Activated T-cell treated with anti-CD3 and anti-CD28 coated beads, Interleukin-2, amount 50 U/mL, for 48 hours (primary cell): ENCODE results near the gene SLC1A5.
A peak's percentile ranks its signal among the peaks of the same experiment; 100 is the strongest.
"Not testable (repeated sequence)": the region's sequence is repeated elsewhere in the genome, so short reads cannot be mapped to it uniquely, and the experiment has no call there.

ENCODE experiments used
- DNase-seq, 2 experiments: peaks; one replicate each; pipeline ENCODE4 v3.0.0-alpha.2; 2020

The SLC1A5 gene

DNA sequence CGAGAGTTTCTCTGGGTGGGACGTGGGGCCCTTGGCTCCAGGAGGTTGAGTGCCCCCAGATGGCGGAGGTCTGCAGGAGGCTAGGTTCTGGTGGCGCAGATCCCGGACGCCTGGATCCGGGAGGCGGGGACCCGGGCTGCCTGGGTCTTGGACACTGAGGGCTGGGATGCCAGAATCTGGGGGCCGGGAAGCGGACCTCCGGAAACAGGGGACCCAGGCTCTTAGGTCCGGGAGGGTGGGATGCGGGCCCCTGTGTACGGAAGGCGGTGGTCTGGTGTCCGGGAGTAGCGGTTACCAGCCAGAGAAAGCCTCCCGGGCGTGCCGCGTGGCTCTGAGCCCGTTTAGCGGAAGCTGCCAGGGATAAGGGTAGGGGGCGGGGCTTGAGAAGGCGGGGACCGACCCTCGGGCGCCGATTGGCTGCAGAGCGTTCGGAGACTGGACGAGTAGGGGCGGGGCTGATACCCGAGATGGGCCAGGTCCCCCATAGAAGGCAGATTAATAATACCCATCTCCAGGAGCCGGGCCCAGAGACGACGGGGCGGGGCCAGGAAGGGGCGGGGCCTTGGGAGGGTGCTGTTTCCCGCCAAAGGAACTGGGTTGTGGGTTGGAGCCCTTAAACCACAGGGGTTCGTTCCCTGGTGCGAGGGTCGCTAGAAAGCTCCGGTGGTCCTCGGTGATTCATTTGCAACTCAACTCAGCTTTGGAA, at the start of gene SLC1A5:
TSS of gene SLC1A5 (minus strand) at position 333 of the 706 bp plus-strand sequence. CDS start 629 bp downstream, outside the sequence.
- peak; percentile 99 to 100 for DNase-seq

DNA sequence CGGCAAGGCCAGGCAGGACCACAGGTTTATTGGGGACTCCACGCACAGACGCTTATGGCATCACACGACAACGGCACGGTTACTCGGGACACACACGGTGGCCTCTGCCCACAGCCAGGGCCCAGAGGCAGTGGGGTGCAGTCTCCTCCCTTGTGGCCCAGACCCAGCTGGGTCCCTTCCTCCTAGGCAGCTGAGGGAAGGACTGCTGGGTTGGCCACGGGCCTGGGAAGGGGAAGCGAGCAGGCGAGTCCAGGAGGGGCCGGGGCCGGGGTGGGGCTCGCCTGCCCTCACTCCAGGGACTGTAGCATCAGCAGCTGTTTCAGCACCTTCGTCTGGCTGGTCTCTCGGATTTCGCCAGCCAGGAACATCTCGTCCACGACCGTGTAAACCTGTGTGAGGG, 49.8 kb upstream of the SLC1A5 start:
- no peak for DNase-seq

DNA sequence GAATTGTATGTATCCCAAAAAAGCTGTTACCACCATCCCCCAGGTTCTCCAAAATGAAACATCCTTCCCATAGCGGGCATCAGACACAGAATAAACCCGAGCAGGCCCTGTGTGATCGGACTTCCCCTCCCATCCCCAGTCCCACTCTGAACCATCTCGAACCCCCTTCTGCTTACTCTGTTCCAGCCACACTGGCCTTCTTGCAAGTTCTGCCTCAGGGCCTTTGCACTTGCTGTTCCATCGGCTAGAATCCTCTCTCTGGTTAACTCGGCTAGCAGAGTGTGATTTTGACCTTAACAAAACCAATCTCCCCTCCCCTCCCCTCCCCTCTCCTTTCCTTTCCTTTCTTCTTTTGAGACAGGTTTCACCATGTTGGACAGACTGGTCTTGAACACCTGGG, 46.6 kb upstream of the SLC1A5 start:
- DNase-seq, result no peak

DNA sequence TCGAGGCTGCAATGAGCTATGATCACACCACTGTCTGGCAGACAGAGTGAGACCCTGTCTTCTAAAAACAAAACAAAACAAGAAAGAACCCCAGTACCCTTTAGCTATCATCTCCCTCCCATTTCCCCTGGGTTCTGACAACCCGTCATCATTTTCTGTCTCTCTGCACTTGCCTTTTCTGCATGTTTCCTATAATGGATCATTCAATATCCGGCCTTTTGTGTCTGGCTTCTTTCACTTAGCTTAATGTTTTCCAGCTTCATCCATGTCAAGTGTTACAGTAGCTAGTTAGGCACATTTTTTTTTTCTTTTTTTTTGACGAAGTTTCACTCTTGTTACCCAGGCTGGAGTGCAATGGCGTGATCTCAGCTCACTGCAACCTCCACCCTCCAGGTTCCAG, 45.7 kb upstream of the SLC1A5 start:
- no peak for DNase-seq

DNA sequence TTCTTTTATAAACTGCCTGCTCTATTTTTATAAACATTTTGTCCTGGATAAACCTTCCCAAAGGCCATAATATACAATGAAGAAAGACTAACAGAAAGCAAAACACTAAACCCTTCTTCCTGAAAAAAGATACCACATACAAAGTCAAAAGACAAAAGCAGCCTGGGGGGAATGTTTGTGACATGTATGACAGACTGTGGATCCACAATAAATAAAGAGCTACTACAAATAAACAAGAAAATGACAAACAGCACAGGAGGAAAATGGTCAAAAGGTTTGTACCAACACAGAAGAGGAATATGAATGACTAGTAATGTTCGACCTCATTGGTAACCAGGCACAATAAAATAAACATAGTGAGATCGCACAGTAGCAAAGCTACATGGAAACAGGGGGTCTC, 42.5 kb upstream of the SLC1A5 start:
- DNase-seq, result no peak

DNA sequence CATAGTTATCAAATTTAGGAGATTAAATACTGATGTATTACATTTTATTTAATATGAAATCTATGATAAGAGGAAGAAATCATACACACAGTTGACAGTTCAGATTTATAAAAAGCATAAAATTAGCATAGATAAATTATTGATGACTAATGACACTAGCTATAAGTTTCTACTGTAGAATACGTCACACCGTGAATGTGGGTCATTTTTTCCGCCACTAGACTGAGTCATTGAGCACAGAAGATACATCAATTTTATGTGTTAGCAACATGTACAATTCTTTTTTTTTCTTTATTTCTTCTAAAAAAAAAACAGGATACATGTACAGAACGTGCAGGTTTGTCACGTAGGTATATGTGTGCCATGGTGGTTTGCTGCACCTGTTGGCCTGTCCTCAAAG, 40.1 kb upstream of the SLC1A5 start:
- peak; percentile 64 to 70 for DNase-seq

DNA sequence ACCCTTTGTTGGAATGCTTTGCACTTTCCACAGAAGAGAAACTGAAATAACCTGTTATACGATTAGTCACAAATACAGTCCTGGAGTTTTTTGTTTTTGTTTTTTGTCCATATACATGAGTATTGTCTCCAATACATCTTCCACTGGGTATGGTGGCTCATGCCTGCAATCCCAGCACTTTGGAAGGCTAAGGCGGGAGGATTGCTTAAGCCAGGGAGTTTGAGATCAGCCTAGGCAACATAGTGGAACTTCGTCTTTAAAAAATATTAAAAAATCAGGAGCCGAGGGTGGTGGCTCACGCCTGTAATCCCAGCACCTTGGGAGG, 37.3 kb upstream of the SLC1A5 start:
- DNase-seq, result no peak

DNA sequence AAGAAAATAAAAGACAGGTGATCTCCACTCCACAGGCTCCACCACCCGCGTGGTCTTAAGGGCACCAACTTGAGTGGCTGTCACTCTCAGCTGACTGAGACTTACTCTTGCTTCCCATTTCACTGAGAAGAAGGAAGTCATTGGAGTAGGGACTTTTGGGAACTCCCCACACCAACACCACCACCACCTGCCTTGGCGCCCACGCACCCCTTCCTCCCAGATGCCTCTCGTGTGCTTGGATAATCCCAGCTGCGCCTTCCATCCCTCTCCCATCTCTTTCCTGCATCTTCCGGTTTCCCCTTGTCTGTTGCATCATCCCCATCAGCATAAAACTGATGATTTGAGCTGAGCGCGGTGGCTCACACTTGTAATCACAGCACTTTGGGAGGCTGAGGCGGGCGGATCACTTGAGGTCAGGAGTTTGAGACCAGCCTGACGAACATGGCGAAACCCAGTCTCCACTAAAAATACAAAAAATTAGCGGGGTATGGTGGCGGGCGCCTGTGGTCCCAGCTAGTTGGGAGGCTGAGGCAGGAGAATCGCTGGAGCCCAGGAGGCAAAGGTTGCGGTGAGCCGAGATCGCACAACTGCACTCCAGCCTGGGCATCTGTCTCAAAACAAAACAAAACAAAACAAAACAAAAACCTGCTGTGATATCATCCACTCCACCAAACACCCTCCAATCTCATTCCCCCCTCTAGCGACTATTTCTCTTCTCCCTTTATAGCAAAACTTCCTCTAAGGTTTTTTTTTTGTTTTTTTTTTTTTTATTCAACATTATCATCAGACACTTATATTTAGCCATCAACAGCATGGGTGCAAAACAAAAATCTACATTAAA, 36.7 kb upstream of the SLC1A5 start:
- no peak for DNase-seq

DNA sequence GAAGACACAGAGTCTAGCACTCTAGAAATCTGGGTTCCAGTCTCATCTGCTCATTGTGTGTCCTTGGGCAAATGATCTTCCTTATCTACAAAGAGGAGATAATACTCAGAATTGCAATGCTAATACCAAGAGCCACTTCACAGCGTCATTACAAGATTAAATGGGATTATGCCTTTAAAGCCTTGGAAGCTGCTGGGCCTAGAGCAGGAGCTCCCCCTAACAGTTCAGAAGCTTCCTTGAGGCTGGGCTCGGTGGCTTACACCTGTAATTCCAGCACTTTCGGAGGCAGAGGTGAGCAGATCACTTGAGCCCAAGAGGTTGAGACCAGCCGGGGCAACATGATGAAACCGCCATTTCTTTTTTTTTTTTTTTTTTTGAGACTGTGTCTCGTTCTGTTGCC, 34.7 kb upstream of the SLC1A5 start:
- no peak for DNase-seq

DNA sequence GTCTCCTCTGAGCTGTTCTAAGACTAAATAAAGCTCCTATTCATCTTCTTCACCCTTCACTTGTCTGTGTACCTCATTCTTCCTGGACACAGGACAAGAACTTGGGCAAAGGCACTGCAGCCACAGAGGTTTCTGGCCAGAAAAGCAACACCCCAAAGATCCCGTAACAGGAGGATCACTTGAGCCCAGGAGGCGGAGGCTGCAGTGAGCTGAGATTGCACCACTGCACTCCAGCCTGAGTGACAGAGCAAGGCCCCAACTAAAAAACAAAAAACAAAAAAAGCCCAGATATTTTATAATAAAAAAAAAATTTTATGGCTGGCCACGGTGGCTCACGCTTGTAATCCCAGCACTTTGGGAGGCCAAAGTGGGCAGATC, 34.0 kb upstream of the SLC1A5 start:
- not testable (repeated sequence) for DNase-seq

DNA sequence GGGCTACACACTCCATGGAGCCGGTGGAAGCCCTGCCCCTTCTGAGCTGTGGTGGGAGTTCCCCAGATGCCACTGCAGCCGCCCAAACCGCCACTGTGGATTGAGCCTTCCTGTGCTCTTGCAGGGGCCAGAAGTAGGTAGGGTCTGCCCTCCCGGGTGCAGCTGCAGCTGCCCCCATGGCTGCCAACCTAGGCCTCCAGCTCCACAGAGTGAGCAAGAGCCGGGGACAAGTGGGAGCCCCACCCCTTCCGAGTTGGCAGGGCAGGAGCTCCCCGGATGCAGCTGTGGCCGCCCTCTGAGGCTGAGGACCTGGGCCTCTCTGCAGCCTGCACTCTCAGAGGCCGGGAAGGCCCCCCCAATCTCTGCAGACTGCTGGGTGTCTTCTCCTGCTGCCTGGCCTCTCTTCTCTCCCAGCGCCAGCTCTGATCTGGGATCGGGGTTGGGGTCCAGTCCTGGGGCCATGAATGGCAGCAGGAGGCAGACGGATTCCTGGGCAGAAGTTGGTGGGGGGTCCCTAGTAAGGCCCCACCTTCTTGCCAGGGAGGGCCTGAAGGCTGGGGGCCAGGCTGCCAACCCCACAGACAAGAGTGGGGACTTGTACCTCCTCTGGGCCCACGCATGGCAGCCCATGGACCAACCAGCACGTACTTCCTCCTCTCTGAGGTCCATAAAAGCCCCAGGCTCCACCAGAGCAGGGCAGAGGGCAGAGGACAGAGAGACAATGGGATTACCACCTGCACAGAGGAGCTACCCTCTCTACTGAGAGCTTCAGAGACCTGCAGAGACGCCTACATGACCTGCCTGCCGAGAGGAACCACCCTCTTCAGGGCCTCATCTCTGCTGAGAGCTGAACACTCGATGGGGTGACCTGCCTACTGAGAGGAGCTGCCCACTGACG, 33.4 kb upstream of the SLC1A5 start:
- DNase-seq, result peak; percentile 68 to 69

DNA sequence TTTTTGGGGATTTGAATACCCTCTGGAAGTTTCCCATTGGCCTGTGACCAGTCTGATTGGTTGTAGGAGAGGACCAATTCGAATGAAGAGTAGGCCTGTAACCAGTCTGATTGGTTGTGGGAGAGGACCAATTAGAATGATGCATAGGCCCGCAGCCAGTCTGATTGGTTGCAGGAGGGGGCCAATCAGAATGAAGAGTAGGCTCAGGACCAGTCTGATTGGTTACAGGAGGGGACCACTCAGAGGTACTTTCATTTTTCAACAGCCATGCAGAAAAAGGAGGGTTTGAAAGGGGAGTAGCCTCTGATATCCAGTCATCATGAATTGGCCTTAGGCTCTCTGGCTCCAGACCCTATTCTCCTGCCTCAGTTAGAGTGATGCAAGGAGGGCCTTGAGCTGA, 30.4 kb upstream of the SLC1A5 start:
- DNase-seq, result peak; percentile 39 to 42

DNA sequence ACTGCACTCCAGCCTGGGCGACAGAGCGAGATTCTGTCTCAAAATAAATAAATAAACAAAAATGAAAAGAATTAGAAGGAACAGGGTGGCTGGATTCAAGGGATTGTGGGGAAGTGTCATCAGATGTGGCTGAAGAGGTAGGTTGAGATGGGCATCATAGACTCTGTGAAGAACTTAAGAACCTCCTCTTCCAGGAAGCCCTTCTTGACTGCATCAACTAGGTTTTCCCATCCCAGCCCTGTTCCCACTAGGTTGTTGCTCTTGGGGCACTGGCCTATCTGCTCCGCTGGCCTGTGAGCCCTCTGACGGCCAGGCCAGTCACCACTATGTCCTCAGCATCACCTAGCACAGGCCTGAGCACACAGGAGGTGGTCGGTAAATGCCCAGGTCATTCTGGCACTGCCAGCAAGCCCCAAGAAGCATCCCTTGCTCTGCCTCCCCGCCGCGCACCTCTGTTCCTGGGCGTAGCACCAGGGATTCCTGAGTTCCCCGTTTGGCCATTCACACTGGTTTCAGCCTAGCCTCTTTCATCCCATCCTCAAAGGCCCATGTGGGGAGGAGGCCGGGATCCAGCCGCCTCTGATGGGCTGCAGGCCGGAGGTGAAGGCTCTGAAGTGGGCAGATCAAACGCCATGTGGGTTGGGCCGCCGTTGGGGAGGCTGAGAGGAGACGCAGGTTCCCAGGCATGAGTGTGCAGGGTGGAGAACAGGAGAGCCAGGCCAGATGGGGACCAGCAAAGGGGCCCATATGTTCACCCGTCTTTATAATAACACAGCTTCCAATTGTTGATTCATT, 27.6 kb upstream of the SLC1A5 start:
- DNase-seq, result no peak

DNA sequence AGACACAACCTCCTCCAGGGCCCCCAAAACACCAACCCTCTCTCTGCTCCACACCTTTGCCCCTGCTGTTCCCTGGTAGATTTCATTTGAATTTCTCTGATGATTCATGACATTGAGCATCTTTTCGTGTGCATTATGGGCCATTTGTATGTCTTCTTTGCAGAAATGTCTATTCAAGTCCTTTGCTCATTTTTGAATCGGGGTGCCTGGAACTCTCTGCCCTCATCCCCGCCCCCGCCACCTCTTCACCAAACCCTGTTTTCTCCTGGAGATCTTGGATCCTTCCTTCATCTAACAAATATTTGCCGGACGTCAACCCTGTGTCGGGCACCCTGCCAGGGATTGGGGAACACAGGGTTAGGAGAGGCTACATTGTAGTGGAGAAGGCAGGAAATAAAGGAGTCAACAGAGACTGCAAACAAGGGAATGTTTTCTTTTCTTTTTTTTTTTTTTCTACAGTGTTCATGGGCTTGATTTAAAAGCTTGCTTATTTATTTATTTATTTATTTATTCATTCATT, 25.5 kb upstream of the SLC1A5 start:
- no peak for DNase-seq

DNA sequence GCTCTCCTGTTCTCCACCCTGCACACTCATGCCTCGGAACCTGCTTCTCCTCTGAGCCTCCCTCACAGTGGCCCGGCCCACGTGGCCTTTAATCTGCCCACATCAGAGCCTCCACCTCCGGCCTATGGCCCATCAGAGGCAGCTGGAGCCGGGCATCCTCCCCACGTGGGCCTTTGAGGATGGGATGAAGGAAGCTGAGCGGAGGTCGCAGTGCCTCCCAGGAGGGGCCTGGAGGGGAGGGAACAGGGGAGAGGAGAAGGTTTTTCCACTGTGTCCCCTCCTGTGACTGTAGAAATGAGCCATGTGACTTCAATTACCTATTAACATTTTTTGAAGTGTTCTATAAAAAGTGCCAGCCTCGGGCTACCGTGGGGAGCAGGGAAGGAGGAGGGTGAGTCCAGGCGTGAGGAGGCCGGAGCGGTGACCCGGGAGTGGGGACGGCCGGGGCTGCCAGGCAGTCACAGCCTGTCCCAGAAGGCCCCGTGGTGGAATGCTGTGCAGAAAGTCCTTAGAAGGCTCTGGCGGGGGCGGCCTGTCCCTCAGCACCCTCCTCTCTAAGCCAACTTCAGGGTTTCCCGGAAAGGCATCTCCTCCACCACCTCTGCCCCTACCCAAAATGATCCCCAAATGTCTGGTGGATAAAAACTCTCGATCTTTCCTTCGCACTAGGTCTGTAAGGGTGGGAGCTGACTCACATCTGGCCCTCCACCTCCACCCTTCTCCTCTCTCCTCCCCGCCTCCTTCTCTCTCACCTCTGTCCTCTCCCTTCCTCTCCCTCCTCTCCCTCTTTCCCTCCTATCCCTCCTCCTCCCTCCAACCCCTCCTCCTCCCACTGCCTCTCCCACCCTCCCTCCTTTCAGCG, 24.8 kb upstream of the SLC1A5 start:
- DNase-seq, result no peak

DNA sequence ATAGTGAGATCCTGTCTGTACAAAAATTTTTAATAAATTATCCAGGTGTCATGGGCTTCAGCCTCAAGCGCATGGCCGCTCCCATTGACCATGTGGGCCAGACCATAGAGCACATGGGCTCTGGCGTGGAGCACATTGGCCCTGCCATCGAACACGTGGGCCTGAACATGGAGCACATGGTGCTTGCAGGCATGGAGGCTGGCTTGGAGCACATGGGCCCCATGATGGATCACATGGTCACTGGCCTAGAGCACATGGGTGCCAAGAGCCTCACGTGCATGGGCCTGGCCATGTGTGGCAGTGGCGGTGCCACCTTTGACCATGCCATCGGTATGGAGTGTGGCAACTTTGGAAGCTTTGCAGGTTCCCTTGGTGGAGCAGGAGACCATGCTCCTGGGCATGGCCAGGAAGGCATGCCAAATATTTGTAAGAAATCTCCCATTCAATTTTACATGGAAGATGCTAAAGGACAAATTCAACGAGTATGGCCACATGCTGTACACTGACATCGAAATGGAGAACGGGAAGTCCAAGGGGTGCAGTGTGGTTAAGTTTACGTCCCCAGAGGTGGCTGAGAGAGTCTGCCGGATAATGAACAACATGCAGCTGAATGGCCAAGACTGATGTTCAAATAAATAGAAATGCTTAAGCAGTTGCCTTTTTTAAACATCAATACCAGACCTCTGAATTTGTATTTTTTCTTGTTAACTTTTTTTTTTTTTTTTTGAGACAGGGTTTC, 21.3 kb upstream of the SLC1A5 start:
- DNase-seq, result no peak

DNA sequence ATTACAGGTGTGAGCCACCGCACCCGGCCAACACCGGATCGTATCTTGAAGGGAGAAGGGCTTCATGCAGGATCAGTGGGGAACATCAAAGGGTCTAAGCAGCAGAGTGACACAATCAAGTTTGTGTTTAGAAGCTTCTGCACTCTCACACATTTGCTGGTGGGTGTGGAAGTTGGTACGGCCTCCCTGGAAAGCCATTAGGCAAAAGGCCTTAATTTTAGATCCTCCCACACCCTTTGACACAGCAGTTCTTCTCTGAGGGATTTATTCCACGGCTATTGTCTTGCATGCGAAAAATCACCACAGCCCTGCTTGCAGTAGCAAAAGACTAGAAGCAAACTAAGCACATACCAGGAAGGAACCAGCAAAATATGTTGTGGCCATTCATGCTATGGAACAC, 18.3 kb upstream of the SLC1A5 start:
- no peak for DNase-seq

DNA sequence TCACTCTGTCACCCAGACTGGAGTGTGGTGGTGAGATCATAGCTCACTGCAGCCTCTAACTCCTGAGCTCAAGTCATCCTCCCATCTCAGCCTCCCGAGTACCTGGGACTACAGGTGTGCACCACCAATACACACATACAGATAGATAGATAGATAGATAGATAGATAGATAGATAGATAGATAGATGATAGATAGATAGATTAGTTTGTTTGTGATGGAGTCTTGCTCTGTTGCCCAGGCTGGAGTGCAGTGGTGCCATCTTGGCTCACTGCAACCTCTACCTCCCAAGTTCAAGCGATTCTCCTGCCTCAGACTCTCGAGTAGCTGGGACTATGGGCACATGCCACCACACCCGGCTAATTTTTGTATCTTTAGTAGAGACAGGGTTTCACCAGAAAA, 16.0 kb upstream of the SLC1A5 start:
- DNase-seq, result not testable (repeated sequence)

DNA sequence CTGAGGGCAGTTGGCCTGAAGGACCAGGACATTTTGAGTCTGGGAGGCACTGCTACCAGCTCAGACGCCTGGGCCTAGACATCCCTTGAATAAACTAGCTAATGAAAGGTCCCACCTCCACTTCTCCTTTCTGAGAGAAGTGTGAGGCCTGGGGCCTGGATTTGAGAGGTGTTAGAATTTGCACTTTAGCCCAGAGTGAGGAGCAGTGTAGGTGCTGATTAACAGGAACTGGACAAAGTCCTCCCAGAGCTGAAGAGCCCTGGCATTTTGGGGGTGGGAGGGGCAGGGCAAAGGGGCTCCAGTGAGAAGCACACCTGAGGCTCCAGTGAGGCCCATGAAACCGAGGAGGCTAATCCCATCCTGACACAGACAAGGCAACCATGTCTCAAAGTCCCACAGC, 15.2 kb upstream of the SLC1A5 start:
- DNase-seq, result no peak

DNA sequence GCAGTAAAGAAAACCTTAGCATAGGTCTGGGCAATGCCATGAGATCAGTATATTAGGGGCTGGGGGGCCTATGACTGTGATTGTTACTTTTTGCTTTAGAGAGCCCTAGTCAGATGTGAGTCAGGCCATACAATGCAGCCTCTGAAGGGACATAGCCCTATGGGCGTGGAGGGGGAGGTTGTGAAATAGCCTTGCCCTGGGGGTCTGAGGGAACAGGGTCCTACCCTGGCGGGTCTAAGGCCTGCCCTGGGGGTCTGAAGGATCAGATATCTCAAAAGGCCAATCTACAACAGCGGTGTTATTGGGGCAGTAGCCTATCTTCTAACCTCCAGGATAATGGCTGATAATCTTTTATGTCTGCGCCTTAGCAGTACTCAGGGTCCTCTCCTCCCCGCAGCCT, 13.8 kb upstream of the SLC1A5 start:
- DNase-seq, result no peak

DNA sequence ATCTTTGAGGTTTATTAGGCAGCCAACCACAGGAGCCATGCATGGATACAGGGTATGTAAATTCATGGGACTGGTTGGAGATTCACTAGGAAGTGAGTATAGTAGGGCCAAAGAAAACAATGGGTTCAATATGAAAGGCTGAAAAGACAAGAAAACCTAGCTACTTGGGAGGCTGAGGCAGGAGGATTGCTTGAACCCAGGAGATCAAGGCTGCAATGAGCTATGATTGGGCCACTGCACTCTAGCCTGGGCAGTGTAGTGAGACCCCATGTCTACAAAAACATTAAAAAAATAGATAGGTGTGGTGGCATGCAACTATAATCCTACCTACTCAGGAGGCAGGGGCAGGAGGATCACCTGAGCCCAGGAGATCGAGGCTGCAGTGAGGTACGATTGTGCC, 10.3 kb upstream of the SLC1A5 start:
- DNase-seq, result no peak
